ENCODE data around the gene TEX26. TPM values are rescaled to one million over a fixed set of nuclear protein-coding genes. Genes with fewer than 3 reads are reported as not detected.
"Not testable (repeated sequence)": the region's sequence is repeated elsewhere in the genome, so short reads cannot be mapped to it uniquely, and the experiment has no call there.

The TEX26 gene
- total and polyA plus RNA-seq, 4 donors: 0.08 to 0.31 TPM; not detected in 2

DNA sequence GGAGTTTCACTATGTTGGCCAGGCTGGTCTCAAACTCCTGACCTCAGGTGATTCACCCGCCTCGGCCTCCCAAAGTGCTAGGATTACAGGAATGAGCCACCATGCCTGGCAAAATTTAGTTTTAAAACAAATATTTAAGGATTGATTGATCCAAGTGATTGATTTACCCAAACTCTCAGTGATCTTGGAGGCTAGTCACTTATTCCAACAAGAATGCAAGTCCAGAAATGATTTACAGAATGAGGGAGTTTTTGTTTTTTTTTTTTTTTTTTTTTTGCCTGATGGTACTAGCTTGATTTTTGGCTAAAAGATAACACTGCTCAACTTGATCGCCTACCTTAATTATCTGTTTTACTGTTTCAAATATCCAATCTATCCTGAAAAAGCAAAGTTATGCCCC is 5.7 kb upstream of the TEX26 start:
- TF ChIP-seq RAD21 (IDR thresholded peaks at IDR 0.05) (no peak), GABPA (IDR thresholded peaks at IDR 0.05 in 1 of 2, conservative IDR thresholded peaks at IDR 0.05 in 1 of 2) (no peak), JUND (IDR thresholded peaks at IDR 0.05) (no peak), MAX (IDR thresholded peaks at IDR 0.05) (no peak), TAF1 (conservative IDR thresholded peaks at IDR 0.05) (no peak), REST (IDR thresholded peaks at IDR 0.05) (no peak), EGR1 (IDR thresholded peaks at IDR 0.05; ENCODE audit: low read depth in 2 of 2) (no peak)
- Histone ChIP-seq H3K27me3 (ENCODE audit: control insufficient read depth in 4 of 4, insufficient read depth in 4 of 4, low read length in 3 of 4) (peaks cover 0 to 15% (median 0%) of the 10 kb centered on the region in 4 donors), H3K9me3 (ENCODE audit: control insufficient read depth in 4 of 4, low read length in 3 of 4) (no peaks in the 10 kb centered on the region), H3K4me1 (ENCODE audit: control insufficient read depth in 4 of 4, insufficient read depth in 4 of 4, low read length in 3 of 4) (no peaks in the 10 kb centered on the region), H3K27ac (ENCODE audit: low read depth in 1 of 2, low read length in 2 of 2) (no peak overlapping the region), H3K4me3 (ENCODE audit: low read depth in 1 of 3, low read length in 3 of 3) (no peak overlapping the region), H3K36me3 (ENCODE audit: control insufficient read depth in 4 of 4, insufficient read depth in 3 of 4, low read depth in 1 of 4, low read length in 3 of 4) (no peaks in the 10 kb centered on the region), H3K9ac (ENCODE audit: low read depth in 1 of 2, low read length in 2 of 2) (no peak overlapping the region)
- no peak for DNase-seq (ENCODE audit: low spot score)
- WGBS: 38% methylated on average over 3 of the region's 3 CpGs

DNA sequence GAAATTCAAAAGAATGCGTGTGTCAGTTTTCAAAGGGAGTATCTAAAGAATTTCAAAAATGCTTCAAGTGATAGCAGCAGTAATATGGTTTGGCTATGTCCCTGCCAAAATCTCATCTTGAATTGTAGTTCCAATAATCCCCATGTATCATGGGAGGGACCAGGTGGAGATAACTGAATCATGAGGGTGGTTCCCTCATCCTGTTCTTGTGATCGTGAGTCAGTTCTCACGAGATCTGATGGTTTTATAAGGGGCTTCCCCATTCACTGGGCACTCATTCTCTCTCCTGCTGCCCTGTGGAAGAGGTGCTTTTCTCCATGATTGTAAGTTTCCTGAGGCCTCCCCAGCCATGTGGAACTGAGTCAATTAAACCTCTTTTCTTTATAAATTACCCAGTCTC is 5.3 kb upstream of the TEX26 start:
- not testable (repeated sequence) for H3K27ac ChIP-seq (ENCODE audit: low read depth in 1 of 2, low read length in 2 of 2); H3K9me3 ChIP-seq (ENCODE audit: control insufficient read depth in 4 of 4, low read length in 3 of 4); DNase-seq (ENCODE audit: low spot score); H3K4me3 ChIP-seq (ENCODE audit: low read depth in 1 of 3, low read length in 3 of 3); H3K36me3 ChIP-seq (ENCODE audit: control insufficient read depth in 4 of 4, insufficient read depth in 3 of 4, low read depth in 1 of 4, low read length in 3 of 4); H3K9ac ChIP-seq (ENCODE audit: low read depth in 1 of 2, low read length in 2 of 2); H3K4me1 ChIP-seq (ENCODE audit: control insufficient read depth in 4 of 4, insufficient read depth in 4 of 4, low read length in 3 of 4)
- WGBS: 77% methylated on average over 3 of the region's 3 CpGs
- H3K27me3 ChIP-seq (ENCODE audit: control insufficient read depth in 4 of 4, insufficient read depth in 4 of 4, low read length in 3 of 4): peaks cover 0 to 15% (median 0%) of the 10 kb centered on the region in 4 donors

DNA sequence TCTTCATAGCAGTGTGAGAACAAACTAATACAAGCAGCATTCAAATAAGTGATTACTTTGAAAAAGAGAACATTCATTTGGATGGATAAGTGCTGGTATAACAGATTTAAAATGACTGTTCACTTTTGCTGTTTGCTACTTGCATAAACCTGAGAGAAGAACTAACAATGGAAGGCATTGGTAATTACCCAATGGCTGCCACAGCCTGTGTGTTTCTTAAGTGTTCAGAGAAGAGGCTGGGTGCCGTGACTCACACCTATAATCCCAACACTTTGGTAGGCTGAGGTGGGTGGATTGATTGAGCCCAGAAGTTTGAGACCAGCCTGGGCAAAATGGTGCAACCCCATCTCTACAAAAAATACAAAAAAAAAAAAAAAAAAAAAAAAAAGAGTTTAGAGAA is 4.9 kb upstream of the TEX26 start:
- H3K9me3 ChIP-seq (ENCODE audit: control insufficient read depth in 4 of 4, low read length in 3 of 4): no peaks in the 10 kb centered on the region
- H3K27ac ChIP-seq (ENCODE audit: low read depth in 1 of 2, low read length in 2 of 2): no peak overlapping the region
- H3K4me1 ChIP-seq (ENCODE audit: control insufficient read depth in 4 of 4, insufficient read depth in 4 of 4, low read length in 3 of 4): no peaks in the 10 kb centered on the region
- DNase-seq (ENCODE audit: low spot score): no peak
- WGBS: 88% methylated on average over 1 of the region's 1 CpG
- H3K27me3 ChIP-seq (ENCODE audit: control insufficient read depth in 4 of 4, insufficient read depth in 4 of 4, low read length in 3 of 4): peaks cover 0 to 15% (median 0%) of the 10 kb centered on the region in 4 donors
- H3K36me3 ChIP-seq (ENCODE audit: control insufficient read depth in 4 of 4, insufficient read depth in 3 of 4, low read depth in 1 of 4, low read length in 3 of 4): no peaks in the 10 kb centered on the region
- H3K4me3 ChIP-seq (ENCODE audit: low read depth in 1 of 3, low read length in 3 of 3): no peak overlapping the region
- TF ChIP-seq, protein P1, sequence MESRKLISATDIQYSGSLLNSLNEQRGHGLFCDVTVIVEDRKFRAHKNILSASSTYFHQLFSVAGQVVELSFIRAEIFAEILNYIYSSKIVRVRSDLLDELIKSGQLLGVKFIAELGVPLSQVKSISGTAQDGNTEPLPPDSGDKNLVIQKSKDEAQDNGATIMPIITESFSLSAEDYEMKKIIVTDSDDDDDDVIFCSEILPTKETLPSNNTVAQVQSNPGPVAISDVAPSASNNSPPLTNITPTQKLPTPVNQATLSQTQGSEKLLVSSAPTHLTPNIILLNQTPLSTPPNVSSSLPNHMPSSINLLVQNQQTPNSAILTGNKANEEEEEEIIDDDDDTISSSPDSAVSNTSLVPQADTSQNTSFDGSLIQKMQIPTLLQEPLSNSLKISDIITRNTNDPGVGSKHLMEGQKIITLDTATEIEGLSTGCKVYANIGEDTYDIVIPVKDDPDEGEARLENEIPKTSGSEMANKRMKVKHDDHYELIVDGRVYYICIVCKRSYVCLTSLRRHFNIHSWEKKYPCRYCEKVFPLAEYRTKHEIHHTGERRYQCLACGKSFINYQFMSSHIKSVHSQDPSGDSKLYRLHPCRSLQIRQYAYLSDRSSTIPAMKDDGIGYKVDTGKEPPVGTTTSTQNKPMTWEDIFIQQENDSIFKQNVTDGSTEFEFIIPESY (IDR thresholded peaks at IDR 0.05): no peak
- TF ChIP-seq ATF3 (IDR thresholded peaks at IDR 0.05) (no peak), RAD21 (IDR thresholded peaks at IDR 0.05) (no peak), JUND (IDR thresholded peaks at IDR 0.05) (no peak), NR2F2 (IDR thresholded peaks at IDR 0.05) (no peak), CTCF (IDR thresholded peaks at IDR 0.05; ENCODE audit: low read depth, low read length, missing input control) (no peak), HNF4A (conservative IDR thresholded peaks at IDR 0.05) (no peak)
- no peak overlapping the region for H3K9ac ChIP-seq (ENCODE audit: low read depth in 1 of 2, low read length in 2 of 2)

Data from liver (tissue), 9 donors.